NCI-H2029 (cell line): Measurements from ENCODE around the gene PLA2G3.
"Not testable (repeated sequence)": the region's sequence is repeated elsewhere in the genome, so short reads cannot be mapped to it uniquely, and the experiment has no call there.

Experiments
- DNase-seq: peaks from one replicate; lab custom pipeline; 2025; lab: John Stamatoyannopoulos, UW

Gene PLA2G3

GRCh38 chr22:31099841-31100761 lies 40.2 kb downstream of the PLA2G3 start:
- no peak for DNase-seq

- no peak for DNase-seq
Observed at GRCh38 chr22:31099386-31099785, 40.9 kb downstream of the PLA2G3 start.

GRCh38 chr22:31098632-31099110 lies 41.6 kb downstream of the PLA2G3 start:
- no peak for DNase-seq

- no peak for DNase-seq
Observed at GRCh38 chr22:31097941-31098631, 42.2 kb downstream of the PLA2G3 start.

GRCh38 chr22:31097539-31097938 lies 42.8 kb downstream of the PLA2G3 start:
- not testable (repeated sequence) for DNase-seq

- DNase-seq: no peak
Observed at GRCh38 chr22:31096657-31097279, 43.5 kb downstream of the PLA2G3 start.

- no peak for DNase-seq
Observed at GRCh38 chr22:31095637-31096249, 44.6 kb downstream of the PLA2G3 start.

- no peak for DNase-seq
Observed at GRCh38 chr22:31094741-31095140, 45.6 kb downstream of the PLA2G3 start.

- DNase-seq: no peak
Observed at GRCh38 chr22:31094021-31094551, 46.2 kb downstream of the PLA2G3 start.

GRCh38 chr22:31093086-31093850 lies 47.0 kb downstream of the PLA2G3 start:
- no peak for DNase-seq

GRCh38 chr22:31092161-31092560 lies 48.1 kb downstream of the PLA2G3 start:
- no peak for DNase-seq

- DNase-seq: no peak
Observed at GRCh38 chr22:31091106-31091975, 49.0 kb downstream of the PLA2G3 start.

- DNase-seq: no peak
Observed at GRCh38 chr22:31090217-31091085, 49.9 kb downstream of the PLA2G3 start.

- DNase-seq: no peak
Observed at GRCh38 chr22:31089160-31090100, 50.9 kb downstream of the PLA2G3 start.

GRCh38 chr22:31088233-31088986 lies 51.9 kb downstream of the PLA2G3 start:
- no peak for DNase-seq

- no peak for DNase-seq
Observed at GRCh38 chr22:31087744-31088215, 52.5 kb downstream of the PLA2G3 start.

- DNase-seq: no peak
Observed at GRCh38 chr22:31086703-31087330, 53.5 kb downstream of the PLA2G3 start.
